GM12891 (cell line): ENCODE results near the gene HMGCL.

Experiments
- PAX5 ChIP-seq: IDR thresholded peaks from 2 replicates; pipeline ENCODE4 v1.6.1; 2011; ENCODE audit warnings: low read length, moderate library complexity, mild to moderate bottlenecking; ENCODE audit not compliant: insufficient read depth, severe bottlenecking
- POLR2A ChIP-seq: IDR thresholded peaks from 2 replicates; pipeline ENCODE4 v1.6.1; 2011; ENCODE audit warnings: low read depth, low read length, control low read depth
- POLR2AphosphoS5 ChIP-seq: IDR thresholded peaks from 2 replicates; pipeline ENCODE4 v1.6.1; 2011; ENCODE audit warnings: low read depth, low read length, control low read depth
- SPI1 ChIP-seq: IDR thresholded peaks from 2 replicates; pipeline ENCODE4 v1.6.1; 2011; ENCODE audit warnings: low read depth, low read length, control low read depth
- TAF1 ChIP-seq: IDR thresholded peaks from 2 replicates; pipeline ENCODE4 v1.6.1; 2011; ENCODE audit warnings: low read depth, low read length, control low read depth

GRCh38 chr1:23768733-23769132 lies 56.5 kb downstream of the HMGCL start:
- TF ChIP-seq POLR2AphosphoS5: no peak
- no peak for TF ChIP-seq POLR2A
- no peak for TF ChIP-seq TAF1
- TF ChIP-seq SPI1: no peak
- no peak for TF ChIP-seq PAX5
